ENCODE measurements around the gene GALNT16.
"Not testable (repeated sequence)": the region's sequence is repeated elsewhere in the genome, so short reads cannot be mapped to it uniquely, and the experiment has no call there.

The GALNT16 gene

GRCh38 chr14:69259527-69260189 lies at the start of gene GALNT16:
Gene GALNT16 (plus strand): TSS chr14:69260158. CDS start chr14:69260291, 133 bp downstream.
- no peak for DNase-seq

- DNase-seq: no peak
Observed at GRCh38 chr14:69214393-69214792, 45.6 kb upstream of the GALNT16 start.

GRCh38 chr14:69217663-69218062 lies 42.3 kb upstream of the GALNT16 start:
- not testable (repeated sequence) for DNase-seq

- DNase-seq: no peak
Observed at GRCh38 chr14:69224946-69225345, 35.0 kb upstream of the GALNT16 start.

GRCh38 chr14:69226178-69226577 lies 33.8 kb upstream of the GALNT16 start:
- DNase-seq: no peak

- DNase-seq: no peak
Observed at GRCh38 chr14:69226736-69227135, 33.2 kb upstream of the GALNT16 start.

GRCh38 chr14:69231486-69231885 lies 28.5 kb upstream of the GALNT16 start:
- no peak for DNase-seq

- no peak for DNase-seq
Observed at GRCh38 chr14:69232388-69232787, 27.6 kb upstream of the GALNT16 start.

- no peak for DNase-seq
Observed at GRCh38 chr14:69234106-69234505, 25.9 kb upstream of the GALNT16 start.

GRCh38 chr14:69235708-69236107 lies 24.2 kb upstream of the GALNT16 start:
- no peak for DNase-seq

GRCh38 chr14:69237142-69237541 lies 22.8 kb upstream of the GALNT16 start:
- DNase-seq: no peak

- DNase-seq: no peak
Observed at GRCh38 chr14:69237584-69237983, 22.4 kb upstream of the GALNT16 start.

- no peak for DNase-seq
Observed at GRCh38 chr14:69238883-69239282, 21.1 kb upstream of the GALNT16 start.

GRCh38 chr14:69240527-69241173 lies 19.3 kb upstream of the GALNT16 start:
- no peak for DNase-seq

- no peak for DNase-seq
Observed at GRCh38 chr14:69241577-69241976, 18.4 kb upstream of the GALNT16 start.

- peak; percentile 69 for DNase-seq
Observed at GRCh38 chr14:69242311-69243224, 17.4 kb upstream of the GALNT16 start.

GRCh38 chr14:69244946-69245345 lies 15.0 kb upstream of the GALNT16 start:
- no peak for DNase-seq

GRCh38 chr14:69246331-69246730 lies 13.6 kb upstream of the GALNT16 start:
- DNase-seq: no peak

GRCh38 chr14:69247676-69248440 lies 12.1 kb upstream of the GALNT16 start:
- DNase-seq: no peak

GRCh38 chr14:69249603-69250002 lies 10.4 kb upstream of the GALNT16 start:
- DNase-seq: no peak

GRCh38 chr14:69252851-69253250 lies 7.1 kb upstream of the GALNT16 start:
- DNase-seq: no peak

- DNase-seq: no peak
Observed at GRCh38 chr14:69259168-69259526, 811 bp upstream of the GALNT16 start.

Measured in activated effector memory CD4-positive, alpha-beta T cell treated with anti-CD3 and anti-CD28 coated beads, Interleukin-2, amount 50 U/mL, for 16 hours (primary cell).